Thyroid gland (tissue), 4 donors: ENCODE data around the gene MND1.

Experiments used
- POLR2A ChIP-seq, 2 donors: fragments of 450-650 bp; IDR thresholded peaks; one replicate each; pipeline ENCODE4 v1.6.1; 2017; ENCODE audit warnings: antibody characterized with exemption in 2 of 2, mild to moderate bottlenecking in 2 of 2, moderate library complexity in 1 of 2
- TF ChIP-seq, protein P1 (sequence below), 6 experiments: fragments of 200-600 bp in 3 of 6; fragments of 450-650 bp in 3 of 6; sonication (generic) in 3 of 6; IDR thresholded peaks; one replicate each; pipeline ENCODE4 v1.5.1; 2016 to 2019; ENCODE audit warnings: antibody characterized with exemption in 6 of 6, mild to moderate bottlenecking in 2 of 6, inconsistent platforms in 1 of 6, moderate library complexity in 1 of 6

DNA sequence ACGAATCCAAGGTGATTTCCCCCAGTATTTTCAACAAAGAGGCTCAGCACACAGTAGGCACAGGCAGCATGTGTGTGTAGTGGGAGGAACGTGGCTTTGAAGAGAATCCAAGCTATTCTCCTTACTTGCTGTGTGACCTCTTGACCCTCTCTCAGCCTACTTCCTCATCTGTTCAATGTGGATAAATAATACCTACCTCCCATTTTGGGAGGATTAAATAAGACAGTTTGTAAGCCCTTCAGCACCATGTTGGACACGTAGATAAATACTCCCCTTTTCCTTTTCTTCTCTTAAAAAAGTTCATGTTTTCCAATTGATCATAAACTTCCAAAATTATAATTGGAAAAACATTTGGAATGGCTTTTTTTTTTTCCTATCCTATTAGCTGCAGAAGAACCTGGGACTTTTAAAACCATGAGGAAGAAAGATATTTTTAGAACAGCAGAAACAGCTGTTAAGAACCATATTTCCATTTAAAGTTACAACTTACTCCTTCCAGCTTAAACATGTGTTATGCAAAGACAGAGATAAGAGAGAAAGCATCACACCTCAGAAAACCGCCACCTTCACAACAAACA lies 65.5 kb downstream of the MND1 start:
- TF ChIP-seq, protein P1, sequence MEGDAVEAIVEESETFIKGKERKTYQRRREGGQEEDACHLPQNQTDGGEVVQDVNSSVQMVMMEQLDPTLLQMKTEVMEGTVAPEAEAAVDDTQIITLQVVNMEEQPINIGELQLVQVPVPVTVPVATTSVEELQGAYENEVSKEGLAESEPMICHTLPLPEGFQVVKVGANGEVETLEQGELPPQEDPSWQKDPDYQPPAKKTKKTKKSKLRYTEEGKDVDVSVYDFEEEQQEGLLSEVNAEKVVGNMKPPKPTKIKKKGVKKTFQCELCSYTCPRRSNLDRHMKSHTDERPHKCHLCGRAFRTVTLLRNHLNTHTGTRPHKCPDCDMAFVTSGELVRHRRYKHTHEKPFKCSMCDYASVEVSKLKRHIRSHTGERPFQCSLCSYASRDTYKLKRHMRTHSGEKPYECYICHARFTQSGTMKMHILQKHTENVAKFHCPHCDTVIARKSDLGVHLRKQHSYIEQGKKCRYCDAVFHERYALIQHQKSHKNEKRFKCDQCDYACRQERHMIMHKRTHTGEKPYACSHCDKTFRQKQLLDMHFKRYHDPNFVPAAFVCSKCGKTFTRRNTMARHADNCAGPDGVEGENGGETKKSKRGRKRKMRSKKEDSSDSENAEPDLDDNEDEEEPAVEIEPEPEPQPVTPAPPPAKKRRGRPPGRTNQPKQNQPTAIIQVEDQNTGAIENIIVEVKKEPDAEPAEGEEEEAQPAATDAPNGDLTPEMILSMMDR (IDR thresholded peaks at IDR 0.05): no peak
- TF ChIP-seq POLR2A (IDR thresholded peaks at IDR 0.05): no peak
